ENCODE measurements around the gene SCUBE3.

SCUBE3 gene

DNA sequence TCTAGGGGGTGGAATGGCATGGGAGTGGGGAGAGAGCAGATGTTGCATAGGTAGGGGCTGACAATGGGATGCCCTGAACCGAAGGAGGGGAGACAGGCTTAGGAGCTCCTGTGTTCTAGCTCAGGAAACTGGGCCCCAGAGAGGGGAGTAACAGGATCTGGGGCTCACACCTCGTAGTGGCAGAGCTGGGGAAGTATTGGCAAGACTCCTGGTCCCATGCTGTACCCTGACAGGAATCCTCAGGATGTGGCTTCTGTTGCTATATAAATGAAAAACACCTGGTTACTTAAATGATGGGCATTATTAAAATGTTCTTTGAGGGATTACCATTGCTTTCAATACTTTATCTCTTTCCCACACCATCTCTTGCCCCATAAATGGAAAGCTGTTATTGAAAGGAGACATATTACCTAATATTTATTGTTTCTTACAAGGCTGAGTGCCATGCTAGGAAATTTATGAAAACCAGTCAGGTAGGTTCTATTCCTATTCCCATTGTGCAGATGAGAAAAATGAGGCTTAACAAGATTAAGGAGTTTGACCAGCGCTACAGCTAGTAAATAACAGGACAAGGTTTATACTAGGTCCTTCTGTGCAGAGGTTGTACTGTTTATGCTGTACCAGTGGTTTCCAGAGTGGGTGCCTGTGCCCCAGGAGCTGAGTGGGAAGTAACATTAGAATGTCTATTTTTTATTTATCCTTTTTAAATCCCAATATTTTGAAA is 37.3 kb upstream of the SCUBE3 start:
- no peak overlapping the region for H3K4me3 Mint-ChIP-seq
- no peak for ATAC-seq
- no peak overlapping the region for H3K27ac Mint-ChIP-seq
- peaks cover 2% of the 10 kb centered on the region for H3K27me3 Mint-ChIP-seq
- DNase-seq: no peak
- no peaks in the 10 kb centered on the region for H3K9me3 Mint-ChIP-seq
- no peaks in the 10 kb centered on the region for H3K36me3 Mint-ChIP-seq (ENCODE audit: low read depth)
- H3K4me1 Mint-ChIP-seq: no peaks in the 10 kb centered on the region

DNA sequence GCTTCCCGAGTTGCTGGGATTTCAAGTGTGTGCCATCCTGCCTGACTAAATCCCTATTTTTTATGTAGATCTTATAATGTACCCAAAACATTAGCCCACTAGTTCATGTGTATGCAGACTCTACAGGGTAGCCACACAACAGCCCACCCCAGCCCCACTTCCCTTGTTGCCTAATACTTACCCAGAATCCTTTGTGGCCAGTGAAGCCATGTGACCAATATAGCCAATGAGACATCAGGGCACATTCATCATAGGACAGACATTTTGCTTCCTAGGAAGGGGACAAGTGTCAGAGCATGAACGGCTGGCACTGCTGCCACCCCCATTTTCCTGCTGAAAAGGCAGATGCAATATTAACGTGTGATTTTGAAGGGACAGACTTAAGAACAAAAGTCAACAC is 36.6 kb upstream of the SCUBE3 start:
- DNase-seq (no peak), ATAC-seq (no peak)
- H3K27ac Mint-ChIP-seq: no peak overlapping the region
- H3K4me1 Mint-ChIP-seq: no peaks in the 10 kb centered on the region
- peaks cover 2% of the 10 kb centered on the region for H3K27me3 Mint-ChIP-seq
- no peaks in the 10 kb centered on the region for H3K9me3 Mint-ChIP-seq
- no peak overlapping the region for H3K4me3 Mint-ChIP-seq
- H3K36me3 Mint-ChIP-seq (ENCODE audit: low read depth): no peaks in the 10 kb centered on the region

DNA sequence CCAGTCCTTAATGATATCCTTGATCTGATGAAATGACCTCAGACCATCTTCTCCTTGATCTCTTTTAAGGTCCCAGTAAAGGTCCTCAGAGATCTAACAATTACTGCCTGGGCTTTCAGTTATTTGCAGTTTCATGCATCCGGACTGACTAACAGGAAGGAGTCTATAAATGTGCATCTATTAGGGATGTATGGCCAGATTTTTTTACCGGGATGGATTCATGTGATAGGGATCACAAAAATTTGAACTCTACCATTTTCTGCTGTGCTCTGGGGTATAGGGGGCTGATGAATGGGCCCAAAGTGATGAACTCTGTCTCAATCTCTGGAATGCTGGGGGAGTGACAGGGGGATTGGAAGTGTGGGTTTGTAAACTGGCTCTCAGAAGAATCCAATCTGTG is 36.2 kb upstream of the SCUBE3 start:
- Mint-ChIP-seq H3K36me3 (ENCODE audit: low read depth) (no peaks in the 10 kb centered on the region), H3K4me1 (no peaks in the 10 kb centered on the region), H3K27ac (no peak overlapping the region), H3K9me3 (no peaks in the 10 kb centered on the region), H3K27me3 (peaks cover 2% of the 10 kb centered on the region), H3K4me3 (no peak overlapping the region)
- ATAC-seq (no peak), DNase-seq (no peak)

DNA sequence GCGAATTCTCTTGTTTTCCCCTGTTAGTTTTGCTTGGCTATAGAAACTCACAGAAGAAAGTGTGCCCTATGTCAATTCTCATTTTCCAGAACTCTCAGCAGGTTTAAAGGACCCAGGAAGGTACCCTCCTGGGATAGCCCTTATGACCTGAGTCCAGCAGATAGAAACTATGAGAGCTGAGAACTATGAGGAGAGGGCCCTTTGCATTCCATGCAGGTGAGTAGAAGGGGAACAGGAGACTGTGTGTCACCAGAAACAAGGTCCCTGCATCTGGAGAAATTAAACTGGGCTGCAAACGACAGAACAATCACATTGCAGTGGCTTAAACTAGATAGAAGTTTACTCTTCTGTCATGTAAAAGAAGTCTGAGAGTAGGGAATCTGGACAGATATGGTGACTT is 35.7 kb upstream of the SCUBE3 start:
- H3K4me3 Mint-ChIP-seq: no peak overlapping the region
- no peaks in the 10 kb centered on the region for H3K4me1 Mint-ChIP-seq
- no peak for ATAC-seq
- DNase-seq: no peak
- peaks cover 5% of the 10 kb centered on the region for H3K27me3 Mint-ChIP-seq
- H3K9me3 Mint-ChIP-seq: no peaks in the 10 kb centered on the region
- H3K36me3 Mint-ChIP-seq (ENCODE audit: low read depth): no peaks in the 10 kb centered on the region
- no peak overlapping the region for H3K27ac Mint-ChIP-seq

DNA sequence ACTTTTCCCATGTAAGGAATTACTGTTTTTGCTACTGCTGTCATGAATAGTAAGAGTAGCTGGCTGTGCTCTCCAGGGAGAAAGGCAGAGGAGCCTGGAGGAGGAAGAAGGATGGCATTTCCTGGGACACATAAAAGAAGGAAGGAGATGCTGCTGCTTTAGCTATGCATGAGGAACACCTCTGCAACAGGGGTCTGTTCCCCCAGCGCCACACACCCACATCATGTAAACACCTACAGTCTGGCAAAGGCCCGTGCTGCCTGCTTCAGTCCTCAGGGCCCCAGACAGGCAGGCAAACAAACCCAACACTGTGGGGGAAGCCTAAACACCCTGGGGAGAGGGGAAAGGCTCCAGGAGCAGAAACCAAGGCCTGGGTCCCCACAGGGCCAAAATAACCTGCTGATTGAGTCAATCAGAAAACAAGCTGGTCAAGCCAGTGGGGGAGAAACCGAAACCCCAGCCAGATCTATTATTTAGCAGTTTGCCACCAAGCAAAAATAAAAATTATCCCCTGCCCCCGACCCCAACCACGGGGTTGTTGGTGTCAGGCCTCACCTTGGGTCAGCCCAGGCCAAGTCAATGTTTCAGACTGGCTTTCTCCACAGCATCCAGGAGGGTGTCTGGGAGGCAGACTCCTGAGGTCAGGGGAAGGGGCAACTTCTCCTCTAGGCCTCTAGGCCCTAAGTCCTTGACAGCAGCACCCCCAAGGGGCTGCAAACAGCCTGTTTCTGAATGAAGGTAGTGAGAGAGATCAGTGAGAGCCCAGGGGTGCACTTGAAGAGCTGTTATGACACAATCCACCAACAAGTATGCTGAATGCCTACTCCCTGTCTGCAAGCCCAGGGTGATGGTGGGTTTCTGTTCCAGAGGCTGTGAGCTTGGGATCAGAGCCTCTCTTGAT is 34.6 kb upstream of the SCUBE3 start:
- Mint-ChIP-seq H3K9me3 (no peaks in the 10 kb centered on the region), H3K4me3 (no peak overlapping the region), H3K27me3 (peaks cover 15% of the 10 kb centered on the region), H3K36me3 (ENCODE audit: low read depth) (no peaks in the 10 kb centered on the region), H3K4me1 (no peaks in the 10 kb centered on the region), H3K27ac (no peak overlapping the region)
- ATAC-seq: no peak
- no peak for DNase-seq

DNA sequence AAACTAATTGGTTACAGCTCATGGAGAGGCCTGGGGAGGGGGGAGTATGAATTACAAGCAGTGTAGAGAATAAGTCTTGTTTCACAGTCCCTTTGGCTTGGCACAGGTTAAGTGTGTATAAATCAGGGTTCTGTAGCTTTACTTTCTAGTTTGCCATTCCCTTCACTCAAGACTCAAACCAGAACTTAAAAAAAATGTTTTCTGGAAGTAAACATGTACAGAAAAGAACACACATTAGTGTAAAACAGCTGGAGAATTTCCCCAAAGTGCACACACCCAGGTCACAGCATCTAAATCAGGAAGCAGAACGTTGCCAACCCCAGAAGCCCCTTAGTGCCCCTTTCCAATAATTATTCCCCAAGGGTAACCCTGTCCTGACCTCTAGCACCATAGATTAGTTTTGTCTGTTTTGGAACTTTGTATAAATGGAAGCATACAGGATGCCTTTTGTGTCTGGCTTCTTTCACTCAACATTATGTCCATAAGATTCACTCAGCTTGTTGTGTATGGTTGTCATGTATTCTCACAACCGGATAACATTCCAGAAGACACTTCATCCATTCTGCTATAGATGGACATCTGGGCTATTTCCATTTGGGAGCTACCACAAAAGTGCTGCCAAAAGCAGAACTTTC is 33.7 kb upstream of the SCUBE3 start:
- Mint-ChIP-seq H3K4me1 (no peaks in the 10 kb centered on the region), H3K4me3 (no peak overlapping the region)
- no peak for ATAC-seq

DNA sequence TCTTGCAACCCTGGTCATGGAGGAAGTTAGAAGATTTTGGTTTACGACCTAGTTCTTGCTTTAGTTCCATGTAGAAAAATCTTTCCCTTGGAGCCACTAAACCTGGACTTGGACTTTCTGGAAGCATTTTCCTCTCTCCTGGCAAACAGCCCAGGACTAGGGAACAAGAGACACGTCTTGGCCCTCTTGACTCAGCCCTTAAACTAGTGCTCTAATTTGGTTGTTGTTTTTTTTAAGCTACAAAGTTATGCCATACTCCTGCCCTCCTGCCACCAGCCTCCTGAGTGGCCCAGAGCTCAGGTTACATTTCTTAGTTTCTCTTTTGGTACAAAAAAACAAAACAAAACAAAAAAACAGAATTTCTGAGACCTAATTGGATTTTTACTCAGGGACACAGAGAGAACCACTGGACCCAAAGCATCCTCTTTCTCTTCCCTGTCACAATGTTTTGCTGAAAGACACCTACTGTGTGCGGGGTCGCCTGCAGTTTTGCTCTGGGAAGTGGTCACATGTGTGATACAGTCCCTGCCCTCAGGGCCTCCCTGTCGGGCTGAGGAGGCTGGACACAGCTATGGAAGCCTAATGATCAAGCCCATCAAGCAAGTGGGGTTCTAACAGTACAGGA is 32.3 kb upstream of the SCUBE3 start:
- no peak overlapping the region for H3K4me3 Mint-ChIP-seq
- peaks cover 21% of the 10 kb centered on the region for H3K27me3 Mint-ChIP-seq
- no peaks in the 10 kb centered on the region for H3K4me1 Mint-ChIP-seq
- no peak for DNase-seq
- H3K9me3 Mint-ChIP-seq: no peaks in the 10 kb centered on the region
- H3K27ac Mint-ChIP-seq: no peak overlapping the region
- H3K36me3 Mint-ChIP-seq (ENCODE audit: low read depth): no peaks in the 10 kb centered on the region
- no peak for ATAC-seq

More for the DNA sequence above, 33.7 kb upstream of the SCUBE3 start:
- H3K36me3 Mint-ChIP-seq (ENCODE audit: low read depth): no peaks in the 10 kb centered on the region
- no peak for DNase-seq
- H3K27ac Mint-ChIP-seq: no peak overlapping the region
- peaks cover 20% of the 10 kb centered on the region for H3K27me3 Mint-ChIP-seq
- no peaks in the 10 kb centered on the region for H3K9me3 Mint-ChIP-seq

DNA sequence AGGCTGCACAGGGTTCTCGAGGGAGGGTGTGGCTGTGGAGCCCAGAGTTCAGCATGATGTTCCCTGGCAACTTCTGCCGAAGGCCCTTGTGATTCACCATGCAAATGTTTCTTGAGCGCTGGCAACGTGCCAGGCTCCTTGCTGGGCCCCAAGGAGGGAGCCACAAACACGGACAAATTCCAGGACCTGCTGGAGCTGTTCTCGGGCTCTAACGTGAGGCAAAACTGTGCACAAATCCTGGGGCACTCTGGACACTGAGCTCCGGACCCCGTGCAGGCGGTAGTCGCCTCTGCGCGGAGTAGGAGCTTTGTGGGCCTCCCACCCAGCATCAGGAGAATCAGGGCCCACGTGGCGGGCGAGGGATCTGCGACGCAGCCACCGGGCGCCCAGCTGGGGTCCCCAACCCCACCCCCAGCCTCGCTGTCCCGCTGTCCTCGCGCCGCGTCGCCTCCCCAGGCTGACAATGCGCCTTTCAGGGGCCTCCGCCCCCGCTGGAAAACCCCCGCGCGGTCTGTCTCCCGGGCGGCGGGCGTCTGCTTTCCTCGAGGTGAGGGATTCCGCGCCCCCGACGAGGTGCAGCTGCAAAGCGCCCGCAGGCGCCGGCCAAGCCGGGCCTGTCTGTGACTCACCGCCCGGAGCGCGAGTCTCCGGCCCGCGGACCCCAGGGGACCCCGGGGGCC is 31.7 kb upstream of the SCUBE3 start:
- ATAC-seq: no peak
- H3K4me3 Mint-ChIP-seq: no peak overlapping the region
- H3K27ac Mint-ChIP-seq: no peak overlapping the region
- DNase-seq: peak; percentile 11
- no peaks in the 10 kb centered on the region for H3K36me3 Mint-ChIP-seq (ENCODE audit: low read depth)
- no peaks in the 10 kb centered on the region for H3K4me1 Mint-ChIP-seq
- peaks cover 21% of the 10 kb centered on the region for H3K27me3 Mint-ChIP-seq
- H3K9me3 Mint-ChIP-seq: no peaks in the 10 kb centered on the region

DNA sequence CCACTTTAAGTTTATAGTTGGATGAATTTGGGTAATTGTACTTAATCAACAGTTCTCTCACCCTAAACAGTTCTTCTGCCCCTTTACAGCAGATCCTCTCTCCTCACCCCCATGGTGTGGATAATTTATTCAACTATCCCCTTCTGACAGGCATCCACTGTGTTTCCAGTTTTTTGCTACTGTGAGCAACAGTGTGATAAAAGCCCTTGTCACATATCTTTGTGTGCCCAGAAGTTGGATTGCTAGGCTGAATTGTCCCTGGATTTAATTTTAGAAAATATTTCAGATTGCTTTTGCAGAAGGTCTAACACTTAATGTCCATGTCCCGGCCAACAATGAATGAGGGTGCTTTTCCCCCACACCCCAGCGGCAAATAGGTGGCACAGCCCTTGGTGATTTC is 30.5 kb upstream of the SCUBE3 start:
- Mint-ChIP-seq H3K27ac (no peak overlapping the region), H3K27me3 (peaks cover 20% of the 10 kb centered on the region), H3K9me3 (no peaks in the 10 kb centered on the region), H3K4me1 (no peaks in the 10 kb centered on the region), H3K4me3 (no peak overlapping the region), H3K36me3 (ENCODE audit: low read depth) (no peaks in the 10 kb centered on the region)
- ATAC-seq: no peak
- no peak for DNase-seq

DNA sequence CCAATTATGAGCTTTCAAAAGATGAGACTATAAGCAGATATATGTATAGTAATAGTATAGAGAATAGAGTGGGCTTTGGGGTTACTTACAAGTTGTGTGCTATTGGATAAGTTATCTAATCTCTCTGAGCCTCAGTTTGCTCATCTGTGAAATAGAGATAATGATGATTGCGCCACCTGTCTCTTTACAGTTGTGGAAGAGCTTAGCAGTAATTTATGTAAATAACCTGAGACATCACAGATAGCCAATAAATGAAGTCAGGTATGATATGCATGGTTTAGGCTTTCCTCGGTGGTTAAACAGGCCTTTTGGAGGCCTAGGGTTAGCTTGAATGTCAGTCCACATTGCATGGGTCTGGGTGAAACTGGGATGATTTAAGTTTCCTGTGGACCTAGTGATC is 29.8 kb upstream of the SCUBE3 start:
- no peak overlapping the region for H3K27ac Mint-ChIP-seq
- H3K27me3 Mint-ChIP-seq: peaks cover 20% of the 10 kb centered on the region
- no peak for ATAC-seq
- H3K9me3 Mint-ChIP-seq: no peaks in the 10 kb centered on the region
- H3K4me1 Mint-ChIP-seq: no peaks in the 10 kb centered on the region
- H3K36me3 Mint-ChIP-seq (ENCODE audit: low read depth): no peaks in the 10 kb centered on the region
- no peak overlapping the region for H3K4me3 Mint-ChIP-seq
- no peak for DNase-seq

DNA sequence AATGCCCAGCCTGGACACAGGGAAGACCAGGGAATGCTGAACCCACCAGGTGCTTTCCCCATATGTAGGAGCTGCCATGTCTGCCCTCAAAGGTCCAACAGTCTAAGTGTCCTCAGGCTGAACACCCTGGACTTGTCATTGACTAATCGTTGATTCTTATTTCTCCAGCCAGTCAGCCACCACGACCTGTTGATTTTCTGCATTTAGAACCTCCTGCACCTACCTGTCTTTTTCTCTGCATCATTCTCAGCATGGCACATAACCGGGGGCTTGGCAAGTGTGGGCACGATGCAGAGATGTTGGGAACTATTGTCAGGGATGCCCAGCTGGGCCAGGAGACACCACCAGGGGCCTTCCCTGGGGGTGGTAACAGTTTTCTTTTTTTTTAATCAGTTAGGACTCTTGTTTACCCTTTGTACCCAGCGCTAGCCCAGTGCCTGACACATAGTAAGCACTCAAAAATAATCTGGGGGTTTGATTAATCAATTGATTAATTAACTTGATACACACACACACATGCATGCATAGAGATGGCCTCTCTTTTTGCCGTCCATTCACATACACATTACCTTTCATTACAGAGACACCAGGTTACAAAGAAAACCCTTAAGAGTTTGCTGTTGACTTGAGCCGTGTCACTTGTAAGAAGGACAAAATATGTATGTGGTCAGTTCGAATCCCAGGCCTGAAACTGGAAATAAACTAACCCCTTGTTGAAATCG is 29.0 kb upstream of the SCUBE3 start:
- Mint-ChIP-seq H3K4me1 (no peaks in the 10 kb centered on the region), H3K27ac (no peak overlapping the region), H3K27me3 (peaks cover 20% of the 10 kb centered on the region), H3K4me3 (no peak overlapping the region), H3K9me3 (no peaks in the 10 kb centered on the region), H3K36me3 (ENCODE audit: low read depth) (no peaks in the 10 kb centered on the region)
- DNase-seq (no peak), ATAC-seq (no peak)

DNA sequence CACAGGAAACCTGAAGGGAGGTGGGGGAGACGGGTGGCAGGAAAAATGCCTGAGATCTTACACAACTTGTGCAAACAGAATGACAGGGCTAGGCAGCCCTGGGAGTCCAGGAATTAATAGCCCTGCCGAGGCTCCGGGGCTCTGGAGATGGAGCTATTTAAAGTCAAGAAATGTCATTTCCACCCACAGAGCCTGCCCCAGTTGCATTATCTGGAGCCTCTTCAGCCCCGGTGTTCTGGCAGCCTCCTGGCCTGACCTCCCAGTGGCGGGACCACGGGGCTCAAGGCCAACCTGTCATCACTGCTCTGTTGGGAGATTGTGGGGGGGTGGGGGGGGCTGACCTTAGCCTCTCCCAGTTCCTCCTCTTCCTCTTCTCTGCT is 28.5 kb upstream of the SCUBE3 start:
- no peaks in the 10 kb centered on the region for H3K36me3 Mint-ChIP-seq (ENCODE audit: low read depth)
- H3K9me3 Mint-ChIP-seq: no peaks in the 10 kb centered on the region
- DNase-seq: no peak
- H3K4me1 Mint-ChIP-seq: no peaks in the 10 kb centered on the region
- no peak overlapping the region for H3K4me3 Mint-ChIP-seq
- ATAC-seq: no peak
- no peak overlapping the region for H3K27ac Mint-ChIP-seq
- peaks cover 20% of the 10 kb centered on the region for H3K27me3 Mint-ChIP-seq

DNA sequence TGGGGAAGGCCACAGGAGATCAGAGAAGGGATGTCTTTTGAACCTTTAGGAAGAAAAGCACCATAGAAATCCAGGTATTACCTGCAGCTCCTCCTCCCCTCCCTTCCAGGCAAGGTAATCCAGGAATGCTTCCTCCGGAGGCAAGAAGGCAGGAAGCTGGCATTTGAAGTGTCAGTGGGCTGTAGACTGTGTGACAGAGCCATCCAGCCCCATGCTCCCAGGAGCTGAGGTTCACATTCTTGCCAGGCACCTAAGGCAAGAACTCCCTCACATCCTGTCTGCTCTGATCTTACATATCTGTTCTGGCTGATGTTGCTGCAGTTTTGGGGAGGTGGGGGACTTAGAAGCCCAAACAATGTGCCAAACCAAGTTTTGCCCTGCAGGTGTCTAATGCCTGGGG is 27.8 kb upstream of the SCUBE3 start:
- H3K4me3 Mint-ChIP-seq: no peak overlapping the region
- H3K9me3 Mint-ChIP-seq: no peaks in the 10 kb centered on the region
- no peaks in the 10 kb centered on the region for H3K36me3 Mint-ChIP-seq (ENCODE audit: low read depth)
- no peak for ATAC-seq
- H3K4me1 Mint-ChIP-seq: no peaks in the 10 kb centered on the region
- H3K27me3 Mint-ChIP-seq: peaks cover 20% of the 10 kb centered on the region
- no peak overlapping the region for H3K27ac Mint-ChIP-seq
- no peak for DNase-seq

DNA sequence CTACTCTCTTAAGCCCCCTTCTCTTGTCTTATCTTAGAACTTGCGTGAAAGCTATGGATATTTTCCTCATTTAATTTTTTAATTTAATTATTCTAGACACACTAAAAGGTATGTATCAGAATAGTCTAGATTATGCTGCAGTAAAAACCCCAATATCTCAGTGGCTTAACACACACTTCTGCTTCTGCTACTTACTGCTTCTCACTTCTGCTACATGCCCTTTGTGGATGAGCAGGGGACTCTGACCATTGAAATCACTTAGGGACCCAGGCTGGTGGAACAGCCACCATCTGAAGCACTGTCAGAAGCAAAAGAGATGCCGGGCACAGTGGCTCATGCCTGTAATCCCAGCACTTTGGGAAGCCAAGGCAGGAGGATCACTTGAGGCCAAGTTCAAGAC is 27.2 kb upstream of the SCUBE3 start:
- H3K4me3 Mint-ChIP-seq: no peak overlapping the region
- no peak for ATAC-seq
- DNase-seq: no peak
- no peak overlapping the region for H3K27ac Mint-ChIP-seq
- peaks cover 4% of the 10 kb centered on the region for H3K4me1 Mint-ChIP-seq
- no peaks in the 10 kb centered on the region for H3K36me3 Mint-ChIP-seq (ENCODE audit: low read depth)
- peaks cover 20% of the 10 kb centered on the region for H3K27me3 Mint-ChIP-seq
- H3K9me3 Mint-ChIP-seq: no peaks in the 10 kb centered on the region

Measured in activated naive CD8-positive, alpha-beta T cell treated with anti-CD3 and anti-CD28 coated beads, Interleukin-2, amount 50 U/mL, for 24 hours (primary cell).